GM18505 (cell line): ENCODE results near the gene DLX2.

ENCODE experiments used
- ATAC-seq: cut with Tn5 transposase; IDR thresholded peaks from one replicate; pipeline ENCODE4 v1.9.1; 2021; ENCODE audit not compliant: unreplicated experiment
- POLR2A ChIP-seq: IDR thresholded peaks from 4 replicates; pipeline ENCODE4 v1.6.1; 2011; ENCODE audit warnings: borderline replicate concordance; ENCODE audit not compliant: insufficient read depth, insufficient read length; ENCODE audit errors: extremely low read depth

The DLX2 gene

DNA sequence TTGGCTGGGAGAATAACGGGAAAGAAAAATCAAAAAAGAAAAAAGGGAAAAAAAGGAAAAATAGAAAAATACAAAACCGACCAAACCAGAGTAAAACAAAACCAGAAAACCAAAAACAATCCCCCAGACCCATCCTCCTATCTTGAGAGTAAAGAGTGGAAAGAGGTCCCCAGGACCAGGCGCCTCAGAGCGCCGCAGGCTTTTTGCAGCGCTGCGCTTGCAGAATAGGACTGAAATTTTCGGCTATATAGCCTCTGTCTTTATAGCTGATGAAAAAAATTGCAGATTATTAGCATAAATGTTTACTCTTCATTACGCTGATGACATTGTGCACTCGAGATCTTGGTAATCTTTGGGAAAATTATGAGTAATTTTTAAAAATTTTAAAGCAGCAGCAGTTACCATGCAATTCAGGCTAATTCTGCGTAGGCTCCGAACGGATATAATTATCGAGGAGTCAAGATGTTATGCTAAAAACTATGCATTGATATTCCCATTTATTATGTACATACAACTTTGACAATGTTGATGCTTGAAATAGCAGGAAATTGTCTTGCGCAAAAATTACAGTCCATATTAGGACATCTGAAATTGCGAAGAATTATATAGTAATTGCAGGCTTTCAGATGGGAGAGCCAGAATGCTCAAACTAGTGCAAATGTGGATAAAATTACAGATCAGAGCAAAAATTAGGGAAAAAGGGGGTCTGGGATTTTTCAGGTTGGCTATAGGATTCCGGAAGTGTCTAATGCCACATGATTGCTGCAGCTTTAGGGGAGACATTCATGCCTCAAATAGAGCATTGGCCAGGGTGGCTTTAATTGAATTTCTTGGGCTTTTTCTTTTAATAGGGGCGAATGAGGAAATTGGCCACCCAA is 9.0 kb downstream of the DLX2 start:
- no peak for TF ChIP-seq POLR2A
- ATAC-seq: no peak

DNA sequence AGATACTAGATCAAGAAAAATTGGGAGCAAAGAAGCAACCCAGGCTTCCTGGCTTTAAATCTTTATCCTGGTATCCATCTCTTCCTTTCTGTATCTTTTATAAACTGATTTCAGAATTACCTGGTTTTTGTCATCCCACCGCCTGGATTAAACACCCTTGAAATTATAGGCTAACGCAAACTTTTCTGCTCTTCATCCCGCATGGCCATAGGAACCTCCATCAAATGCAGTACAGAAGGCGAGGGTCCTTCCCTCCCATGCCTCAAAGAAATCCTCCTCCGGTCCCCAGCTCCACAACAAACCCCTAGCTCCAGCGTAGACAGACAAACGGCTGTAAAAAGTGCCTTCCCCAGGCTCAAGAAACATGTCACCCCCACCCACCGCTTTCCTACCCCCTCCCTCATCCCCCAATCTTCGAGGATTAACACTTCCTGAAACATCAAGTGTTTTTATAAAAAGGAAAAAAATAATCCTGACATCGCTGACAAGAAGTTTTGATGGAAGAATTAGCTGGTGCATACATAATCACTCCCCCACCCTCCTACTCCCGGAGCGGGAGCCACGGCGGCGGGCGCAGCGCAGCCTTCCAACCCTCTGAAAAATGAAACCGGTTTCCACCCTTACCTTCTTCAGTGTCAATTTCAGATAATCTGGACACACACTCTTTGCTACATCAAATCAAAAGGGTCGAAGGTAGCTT is 9.8 kb downstream of the DLX2 start:
- ATAC-seq: no peak
- no peak for TF ChIP-seq POLR2A

DNA sequence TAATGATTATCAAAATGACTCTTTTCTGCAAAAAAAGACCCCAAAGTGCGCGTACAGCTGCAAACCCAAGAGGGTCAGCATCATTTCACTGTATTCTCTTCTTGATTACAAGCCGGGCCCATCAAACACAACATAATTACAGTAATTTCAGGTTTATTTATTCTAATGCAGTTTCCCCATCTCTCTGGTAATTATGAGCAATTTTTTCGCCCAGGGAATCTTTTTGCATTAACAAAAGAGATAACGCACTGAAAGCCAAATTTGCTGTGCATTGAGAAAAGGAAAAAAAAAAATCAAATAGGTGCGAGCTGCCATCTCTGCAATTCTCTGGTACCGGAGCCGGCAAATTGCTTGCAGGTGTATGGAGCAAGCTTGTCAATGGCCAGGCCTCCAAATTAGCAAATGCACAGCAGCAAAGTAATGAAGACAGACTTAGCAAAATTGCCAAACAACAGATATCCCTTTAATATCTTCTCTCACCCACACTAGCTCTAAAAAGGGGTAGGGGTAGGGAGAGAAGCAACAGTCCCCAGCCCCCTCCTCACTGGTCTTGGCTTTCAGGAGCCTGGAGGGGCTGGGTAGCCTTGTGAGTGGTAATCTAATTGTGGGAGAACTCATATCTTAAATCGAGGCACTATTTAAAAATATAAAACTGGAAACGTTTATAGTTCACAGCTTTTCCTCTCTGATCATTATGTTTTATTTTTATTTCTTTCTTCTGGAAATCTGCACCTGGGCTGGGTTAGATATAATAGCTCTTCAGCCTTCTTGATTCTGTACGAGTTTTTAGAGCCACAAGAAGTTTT is 10.7 kb downstream of the DLX2 start:
- no peak for TF ChIP-seq POLR2A
- no peak for ATAC-seq

DNA sequence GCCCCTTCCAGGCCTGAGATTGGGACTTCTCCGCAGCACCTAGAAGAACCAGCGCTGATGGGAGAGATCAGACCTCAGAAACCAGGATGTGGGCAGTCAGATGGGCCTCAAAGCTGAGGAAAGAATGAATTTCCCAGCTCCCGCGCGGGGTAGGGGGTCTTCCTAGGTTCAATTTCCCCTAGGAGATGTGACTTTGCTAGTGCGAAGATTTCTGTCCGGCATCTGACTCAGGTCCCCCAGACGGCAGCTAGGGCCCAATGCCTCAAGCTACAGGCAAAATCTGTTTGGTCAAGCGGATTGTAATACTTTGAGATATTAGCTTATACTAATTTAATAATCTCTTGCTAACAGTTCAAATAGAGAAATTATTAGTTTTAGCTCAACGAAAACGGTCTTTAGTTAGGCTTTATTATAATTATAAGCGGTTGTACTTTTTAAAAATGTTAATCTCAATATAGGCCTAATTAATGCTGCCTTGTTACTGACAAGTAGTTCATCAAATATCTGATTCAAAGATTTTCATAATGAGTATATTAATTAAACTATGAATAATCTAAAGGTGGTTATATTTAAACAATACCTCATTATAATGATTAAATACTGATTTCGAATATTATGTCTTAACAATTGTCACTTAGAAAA is 11.6 kb downstream of the DLX2 start:
- ATAC-seq: no peak
- TF ChIP-seq POLR2A: no peak

DNA sequence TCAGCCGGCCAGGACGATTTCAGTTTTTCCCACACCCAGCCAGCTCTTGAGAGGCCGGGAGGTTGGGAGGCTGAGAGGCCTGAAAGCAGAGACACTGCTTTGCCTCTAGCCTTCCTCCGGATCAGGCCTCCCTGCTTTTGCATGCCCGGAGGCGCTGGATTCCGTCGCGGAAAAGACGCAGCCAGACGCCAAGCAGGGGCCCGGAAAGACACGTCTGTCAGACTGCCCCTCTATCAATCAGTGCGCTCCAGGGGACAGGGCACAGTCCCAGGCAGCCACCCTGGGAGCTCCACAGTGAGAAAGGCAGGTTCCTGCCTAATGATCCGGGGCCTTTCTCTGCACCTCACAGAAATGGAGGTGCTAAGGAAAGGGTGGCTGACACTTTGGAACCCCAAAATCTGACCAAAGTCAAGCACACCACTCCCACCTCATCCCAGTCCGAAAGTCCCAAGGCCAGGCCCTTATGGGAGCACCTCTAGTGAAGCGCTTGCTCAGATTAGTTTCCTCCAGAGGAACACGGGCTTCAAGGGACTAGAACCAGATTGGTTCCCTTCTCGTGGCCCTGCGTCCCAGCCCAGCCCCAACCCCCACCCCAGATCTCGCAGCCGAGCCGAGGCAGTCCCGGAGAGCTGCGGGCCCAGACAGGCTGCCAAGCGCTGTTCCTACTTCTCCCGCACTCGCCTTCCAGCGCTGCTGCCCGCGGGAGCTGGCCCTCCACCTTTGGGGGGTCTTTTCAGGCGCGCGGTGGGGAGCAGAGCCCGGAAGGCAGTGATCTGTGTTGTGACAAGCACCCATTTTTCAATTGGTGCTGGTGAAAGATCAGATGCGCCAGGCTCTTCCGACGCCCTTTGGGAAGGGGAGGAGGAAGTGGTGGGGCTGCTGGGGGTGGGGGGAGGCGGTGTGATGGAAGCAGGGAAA is 12.4 kb downstream of the DLX2 start:
- ATAC-seq: no peak
- TF ChIP-seq POLR2A: no peak

DNA sequence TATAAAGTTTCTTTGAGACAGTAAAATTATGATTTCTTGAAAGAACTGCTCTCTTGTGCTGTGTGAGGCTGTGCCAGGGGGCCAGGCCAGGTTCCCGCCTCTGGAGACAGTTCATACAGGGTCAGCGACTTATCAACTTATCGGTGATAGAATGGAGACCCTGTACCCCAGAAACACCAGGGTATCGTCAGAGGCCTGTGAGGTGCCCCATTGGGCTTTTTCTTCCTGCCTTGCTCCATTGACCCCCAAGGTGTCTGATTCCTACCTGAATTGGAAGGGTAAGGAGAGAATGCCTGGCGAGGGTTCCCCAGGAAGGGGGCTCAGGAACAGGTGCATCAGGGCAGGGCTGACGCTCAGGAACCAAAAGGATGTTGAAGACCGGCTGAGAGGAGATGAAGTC is 13.1 kb downstream of the DLX2 start:
- ATAC-seq: no peak
- no peak for TF ChIP-seq POLR2A

DNA sequence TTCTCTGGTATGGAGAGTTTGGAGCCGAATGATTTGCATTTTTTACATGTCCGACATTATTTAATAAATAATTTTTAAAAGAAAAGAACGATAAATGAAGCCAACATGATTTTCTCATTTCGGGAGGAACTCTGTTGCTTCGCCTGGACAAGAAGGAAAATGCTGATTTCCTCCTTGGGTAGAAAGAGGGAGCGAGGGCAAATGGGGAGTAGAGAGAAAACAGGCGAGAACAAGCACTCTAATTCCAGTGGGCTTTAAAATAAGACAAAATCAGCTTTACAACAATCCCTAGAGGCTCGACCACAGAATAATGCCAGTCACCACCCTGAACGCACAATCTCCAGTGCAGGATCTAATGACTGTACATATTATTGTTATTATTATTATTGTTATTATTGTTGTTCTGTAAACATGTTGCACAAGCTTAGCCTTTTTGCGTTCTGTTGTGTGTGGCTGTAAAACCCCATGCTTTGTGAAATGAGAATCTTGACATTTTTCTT is 13.6 kb downstream of the DLX2 start:
- no peak for ATAC-seq
- TF ChIP-seq POLR2A: no peak

DNA sequence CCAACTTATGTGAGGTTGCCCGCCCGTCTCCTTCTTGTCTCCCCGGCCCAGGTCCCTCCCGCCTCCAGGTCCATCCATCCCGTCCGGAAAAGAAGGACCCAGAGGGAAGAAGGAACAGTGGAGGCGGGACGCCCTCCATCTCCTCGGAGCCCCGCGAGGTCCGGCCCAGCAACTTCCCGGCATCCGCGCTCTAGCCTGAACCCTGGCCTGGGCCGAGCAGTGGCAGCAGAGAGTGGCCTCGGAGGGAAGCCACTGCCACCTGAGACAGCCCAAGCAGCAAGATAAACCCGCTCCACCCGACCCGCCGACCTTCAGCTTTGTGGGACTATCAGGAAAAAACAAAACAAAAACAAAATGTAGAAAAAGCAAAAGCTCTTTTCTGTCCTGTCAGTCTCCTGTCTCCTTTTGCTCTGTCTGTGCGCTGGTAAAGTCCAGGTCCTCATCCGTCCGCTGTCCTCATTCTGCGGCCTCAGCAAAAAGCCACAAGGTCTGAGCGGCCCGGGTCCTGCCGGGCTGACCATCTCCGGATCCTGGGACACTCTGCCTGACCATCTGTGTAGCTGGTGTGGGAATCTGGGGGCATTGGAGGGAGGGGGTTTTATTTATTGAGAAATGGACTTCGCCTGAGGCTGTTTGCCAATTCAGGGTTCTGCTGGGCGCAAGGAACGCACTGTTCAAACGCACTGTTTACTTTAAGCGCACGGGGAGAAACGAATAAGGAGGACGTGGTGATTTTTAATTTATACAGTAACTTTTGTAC is 14.3 kb downstream of the DLX2 start:
- no peak for TF ChIP-seq POLR2A
- ATAC-seq: no peak

DNA sequence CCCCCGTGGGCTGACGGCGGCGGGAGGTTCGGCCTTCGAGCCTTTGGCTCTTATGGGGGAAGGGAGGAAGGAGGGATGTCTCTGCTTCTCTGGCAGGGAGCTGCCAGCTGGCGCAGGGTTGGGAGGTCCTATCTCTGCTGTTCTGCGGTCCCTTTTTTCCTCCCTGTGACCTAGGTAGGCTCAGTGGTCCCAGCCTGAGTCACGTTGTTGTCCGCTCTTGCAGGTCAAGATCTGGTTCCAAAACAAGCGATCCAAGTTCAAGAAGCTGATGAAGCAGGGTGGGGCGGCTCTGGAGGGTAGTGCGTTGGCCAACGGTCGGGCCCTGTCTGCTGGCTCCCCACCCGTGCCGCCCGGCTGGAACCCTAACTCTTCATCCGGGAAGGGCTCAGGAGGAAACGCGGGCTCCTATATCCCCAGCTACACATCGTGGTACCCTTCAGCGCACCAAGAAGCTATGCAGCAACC is 14.9 kb downstream of the DLX2 start:
- ATAC-seq: no peak

DNA sequence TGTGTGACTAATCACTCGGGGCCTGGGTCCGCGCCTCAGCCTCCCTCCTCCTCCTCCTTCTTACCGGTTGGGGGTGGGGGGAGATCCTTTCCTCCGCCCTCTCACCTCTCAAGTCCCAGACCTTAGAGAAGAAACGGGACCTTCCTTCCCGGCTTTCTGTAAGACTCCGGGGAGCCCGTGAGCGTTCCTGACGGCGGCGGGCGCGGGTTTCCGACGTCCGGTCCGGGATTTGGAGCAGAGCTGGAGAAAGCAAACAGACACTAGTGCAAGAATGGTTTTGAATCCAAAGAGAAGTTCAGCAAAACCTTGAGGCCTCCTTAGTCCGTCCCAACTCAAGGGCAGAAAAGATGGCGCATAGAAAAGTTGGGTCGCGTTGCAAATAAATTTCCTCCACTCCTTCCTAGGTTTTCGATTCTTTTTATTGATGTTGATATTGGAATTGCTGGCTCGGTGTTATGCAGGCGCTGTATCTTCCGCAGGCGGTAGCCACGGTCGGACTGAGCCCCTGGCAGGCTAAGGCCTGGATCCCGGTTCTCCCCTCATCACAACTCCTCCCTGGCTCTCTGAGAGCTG is 15.4 kb downstream of the DLX2 start:
- ATAC-seq: no peak
- TF ChIP-seq POLR2A: no peak

More for the DNA sequence above, 14.9 kb downstream of the DLX2 start:
- no peak for TF ChIP-seq POLR2A
